ENCODE data around the gene MVD. TPM values are rescaled to one million over a fixed set of nuclear protein-coding genes. Genes with fewer than 3 reads are reported as not detected.

MVD gene
- total RNA-seq, 1 donor from 2014 or later: 40.0 TPM

GRCh38 chr16:88703486-88704309 is 40.8 kb upstream of the MVD start:
- DNase-seq (ENCODE audit: low spot score): no peak
- peak overlapping the region; percentile 22 for H3K4me3 Mint-ChIP-seq (ENCODE audit: unreplicated experiment)
- H3K9me3 Mint-ChIP-seq (ENCODE audit: low read depth): no peaks in the 10 kb centered on the region
- no peak overlapping the region for H3K27ac Mint-ChIP-seq (ENCODE audit: unreplicated experiment)
- peaks cover 41% of the 10 kb centered on the region for H3K4me1 Mint-ChIP-seq (ENCODE audit: low read depth)
- no peak for TF ChIP-seq CTCF (IDR thresholded peaks at IDR 0.05)
- H3K27me3 Mint-ChIP-seq (ENCODE audit: low read depth): no peaks in the 10 kb centered on the region
- H3K36me3 Mint-ChIP-seq (ENCODE audit: low read depth): peaks cover 3% of the 10 kb centered on the region

GRCh38 chr16:88702371-88703210 is 39.7 kb upstream of the MVD start:
- Mint-ChIP-seq H3K4me1 (ENCODE audit: low read depth) (peaks cover 37% of the 10 kb centered on the region), H3K4me3 (ENCODE audit: unreplicated experiment) (no peak overlapping the region), H3K27ac (ENCODE audit: unreplicated experiment) (no peak overlapping the region), H3K9me3 (ENCODE audit: low read depth) (no peaks in the 10 kb centered on the region), H3K27me3 (ENCODE audit: low read depth) (no peaks in the 10 kb centered on the region), H3K36me3 (ENCODE audit: low read depth) (peaks cover 5% of the 10 kb centered on the region)
- TF ChIP-seq CTCF (IDR thresholded peaks at IDR 0.05): no peak
- no peak for DNase-seq (ENCODE audit: low spot score)

GRCh38 chr16:88701581-88702370 is 38.9 kb upstream of the MVD start:
- Mint-ChIP-seq H3K4me3 (ENCODE audit: unreplicated experiment) (no peak overlapping the region), H3K4me1 (ENCODE audit: low read depth) (peaks cover 29% of the 10 kb centered on the region), H3K27ac (ENCODE audit: unreplicated experiment) (peak overlapping the region; percentile 17), H3K27me3 (ENCODE audit: low read depth) (no peaks in the 10 kb centered on the region), H3K36me3 (ENCODE audit: low read depth) (peaks cover 6% of the 10 kb centered on the region), H3K9me3 (ENCODE audit: low read depth) (no peaks in the 10 kb centered on the region)
- no peak for DNase-seq (ENCODE audit: low spot score)
- no peak for TF ChIP-seq CTCF (IDR thresholded peaks at IDR 0.05)

GRCh38 chr16:88700636-88701482 is 38.0 kb upstream of the MVD start:
- H3K36me3 Mint-ChIP-seq (ENCODE audit: low read depth): peaks cover 6% of the 10 kb centered on the region
- H3K27ac Mint-ChIP-seq (ENCODE audit: unreplicated experiment): peak overlapping the region; percentile 22
- TF ChIP-seq CTCF (IDR thresholded peaks at IDR 0.05): no peak
- H3K27me3 Mint-ChIP-seq (ENCODE audit: low read depth): no peaks in the 10 kb centered on the region
- peak overlapping the region; percentile 31 for H3K4me3 Mint-ChIP-seq (ENCODE audit: unreplicated experiment)
- H3K9me3 Mint-ChIP-seq (ENCODE audit: low read depth): no peaks in the 10 kb centered on the region
- H3K4me1 Mint-ChIP-seq (ENCODE audit: low read depth): peaks cover 29% of the 10 kb centered on the region
- DNase-seq (ENCODE audit: low spot score): no peak

All from chondrocyte (in vitro differentiated cells).